ENCODE data around the gene TMEM59L.
A peak's percentile ranks its signal among the peaks of the same experiment; 100 is the strongest.

The TMEM59L gene

GRCh38 chr19:18603958-18604819 is 8.5 kb upstream of the TMEM59L start:
- CTCF ChIA-PET = interaction anchor here (1.1 kb wide), 1 partner anchor 73 kb away, joined by 6 read pairs; no protein-coding TSS in a partner anchor
- no peaks in the 10 kb centered on the region for H3K36me3 ChIP-seq (ENCODE audit: control insufficient read depth in 2 of 2, insufficient read depth in 1 of 2, low read length in 2 of 2)
- TF ChIP-seq ZNF623 (tag by site-specific recombination; IDR thresholded peaks at IDR 0.05) (no peak), ZNF214 (tag by site-specific recombination; IDR thresholded peaks at IDR 0.05; ENCODE audit: borderline replicate concordance) (no peak), ZNF621 (tag by site-specific recombination; IDR thresholded peaks at IDR 0.05) (no peak), GLIS1 (tag by site-specific recombination; IDR thresholded peaks at IDR 0.05) (peak; percentile 30; the same call in 1 of the 2 replicates), ZFHX2 (tag by site-specific recombination; conservative IDR thresholded peaks at IDR 0.05) (peak; percentile 19; the same call in 1 of the 2 replicates), SETDB1 (IDR thresholded peaks at IDR 0.05; ENCODE audit: insufficient read length, low read length) (no peak), ZBTB20 (tag by site-specific recombination; IDR thresholded peaks at IDR 0.05) (no peak), BCL11A (tag by site-specific recombination; IDR thresholded peaks at IDR 0.05; ENCODE audit: low read depth) (no peak), ZNF112 (tag by site-specific recombination; IDR thresholded peaks at IDR 0.05) (no peak), TCF7L2 (IDR thresholded peaks at IDR 0.05; ENCODE audit: borderline replicate concordance, low read depth, low read length) (no peak), ZNF777 (tag by site-specific recombination; IDR thresholded peaks at IDR 0.05; ENCODE audit: borderline replicate concordance) (no peak), ZNF76 (tag by site-specific recombination; IDR thresholded peaks at IDR 0.05; ENCODE audit: borderline replicate concordance, low read depth) (no peak), ZNF221 (tag by site-specific recombination; IDR thresholded peaks at IDR 0.05; ENCODE audit: borderline replicate concordance) (no peak), KLF1 (tag by site-specific recombination; IDR thresholded peaks at IDR 0.05) (peak; percentile 98), ZNF658 (tag by site-specific recombination; IDR thresholded peaks at IDR 0.05) (no peak), HIC1 (tag by site-specific recombination; IDR thresholded peaks at IDR 0.05) (peak; percentile 24; the same call in 1 of the 2 replicates), ZNF544 (tag by site-specific recombination; IDR thresholded peaks at IDR 0.05) (no peak), PATZ1 (tag by site-specific recombination; IDR thresholded peaks at IDR 0.05) (0 out of 2 replicates have a peak, but pooled peaks have one; percentile 12), GLIS2 (tag by site-specific recombination; IDR thresholded peaks at IDR 0.05) (peak; percentile 27; the same call in 1 of the 2 replicates), ZNF433 (tag by site-specific recombination; IDR thresholded peaks at IDR 0.05; ENCODE audit: low read depth) (no peak), ZSCAN4 (tag by site-specific recombination; IDR thresholded peaks at IDR 0.05) (no peak), ZNF341 (tag by site-specific recombination; IDR thresholded peaks at IDR 0.05; ENCODE audit: low read depth) (peak; percentile 63), ZNF423 (tag by site-specific recombination; IDR thresholded peaks at IDR 0.05) (no peak), ZSCAN30 (tag by site-specific recombination; IDR thresholded peaks at IDR 0.05) (no peak), ZFP37 (tag by site-specific recombination; IDR thresholded peaks at IDR 0.05) (no peak), KLF7 (tag by site-specific recombination; IDR thresholded peaks at IDR 0.05; ENCODE audit: borderline replicate concordance) (no peak), KLF8 (tag by site-specific recombination; IDR thresholded peaks at IDR 0.05) (peak; percentile 28; the same call in 1 of the 2 replicates), ZNF311 (tag by site-specific recombination; IDR thresholded peaks at IDR 0.05; ENCODE audit: borderline replicate concordance) (no peak), PRDM1 (tag by site-specific recombination; IDR thresholded peaks at IDR 0.05) (no peak), ZNF37A (tag by site-specific recombination; IDR thresholded peaks at IDR 0.05) (no peak), ZNF701 (tag by site-specific recombination; IDR thresholded peaks at IDR 0.05) (no peak)

More at GRCh38 chr19:18603958-18604819, 8.5 kb upstream of the TMEM59L start:
- Histone ChIP-seq H3K27ac (ENCODE audit: extremely low read depth, low read depth, low read length) (no peak overlapping the region), H3K4me3 (ENCODE audit: low read depth, low read length) (no peak overlapping the region), H3K9me3 (ENCODE audit: control insufficient read depth, insufficient read depth, low read depth, low read length) (no peaks in the 10 kb centered on the region), H3K4me1 (ENCODE audit: control insufficient read depth, insufficient read depth, low read length) (no peaks in the 10 kb centered on the region; the same call in 1 of the 2 replicates)
- POLR2A ChIA-PET = interaction anchor here (1.1 kb wide), 1 partner anchor 15 kb away, joined by 8 read pairs; no protein-coding TSS in a partner anchor
